MM.1S (cell line): ENCODE data around the gene BMPER.

Experiments
- DNase-seq: peaks from one replicate; pipeline ENCODE4 v3.0.0-alpha.2; 2015
- H2AFZ ChIP-seq: fragments of 300-600 bp; sonication (generic); 2 replicates; pipeline ENCODE4 v1.6.0; 2016; ENCODE audit warnings: antibody characterized with exemption, low read length
- H3F3A ChIP-seq: fragments of 300-600 bp; sonication (generic); 2 replicates; pipeline ENCODE4 v1.6.1; 2016; ENCODE audit warnings: mild to moderate bottlenecking, antibody characterized with exemption, low read length, moderate library complexity, mixed read lengths; ENCODE audit not compliant: insufficient read depth
- H3K27ac ChIP-seq: fragments of 300-600 bp; sonication (generic); 2 replicates; pipeline ENCODE4 v1.5.1; 2016; ENCODE audit warnings: mild to moderate bottlenecking, low read length
- H3K27me3 ChIP-seq: fragments of 300-600 bp; sonication (generic); replicated peaks from 2 replicates; pipeline ENCODE4 v1.6.0; 2016; ENCODE audit warnings: low read length; ENCODE audit not compliant: insufficient read depth
- H3K36me3 ChIP-seq: fragments of 300-600 bp; sonication (generic); replicated peaks from 2 replicates; pipeline ENCODE4 v1.6.1; 2016; ENCODE audit warnings: mild to moderate bottlenecking, low read length, mixed read lengths; ENCODE audit not compliant: insufficient read depth
- H3K4me1 ChIP-seq: fragments of 300-600 bp; sonication (generic); 2 replicates; pipeline ENCODE4 v1.6.1; 2016; ENCODE audit warnings: low read length, mixed read lengths
- H3K4me2 ChIP-seq: fragments of 300-600 bp; sonication (generic); 2 replicates; pipeline ENCODE4 v1.6.0; 2016; ENCODE audit warnings: low read depth, low read length
- H3K4me3 ChIP-seq: fragments of 300-600 bp; sonication (generic); 2 replicates; pipeline ENCODE4 v1.5.1; 2016; ENCODE audit warnings: low read length, mixed read lengths
- H3K79me2 ChIP-seq: fragments of 300-600 bp; sonication (generic); 2 replicates; pipeline ENCODE4 v1.6.1; 2016; ENCODE audit warnings: mixed run types, low read length, mixed read lengths
- H3K9ac ChIP-seq: fragments of 300-600 bp; sonication (generic); 2 replicates; pipeline ENCODE4 v1.6.1; 2016; ENCODE audit warnings: low read length, mixed read lengths
- H3K9me2 ChIP-seq: fragments of 300-600 bp; sonication (generic); replicated peaks from 2 replicates; pipeline ENCODE4 v1.6.1; 2016; ENCODE audit warnings: mild to moderate bottlenecking, low read length, mixed read lengths; ENCODE audit not compliant: insufficient read depth
- H3K9me3 ChIP-seq: fragments of 300-600 bp; sonication (generic); replicated peaks from 2 replicates; pipeline ENCODE4 v1.6.1; 2016; ENCODE audit warnings: mild to moderate bottlenecking, low read length, mixed read lengths; ENCODE audit not compliant: insufficient read depth
- H4K20me1 ChIP-seq: fragments of 300-600 bp; sonication (generic); 2 replicates; pipeline ENCODE4 v1.6.1; 2016; ENCODE audit warnings: mild to moderate bottlenecking, low read length, moderate library complexity, mixed read lengths; ENCODE audit not compliant: insufficient read depth
- EZH2 ChIP-seq: fragments of 300-600 bp; sonication (generic); optimal IDR thresholded peaks from 2 replicates; pipeline ENCODE3; 2017; ENCODE audit warnings: low read depth, mild to moderate bottlenecking, antibody characterized with exemption, low read length, mixed read lengths
- EZH2phosphoT487 ChIP-seq: fragments of 300-600 bp; sonication (generic); IDR thresholded peaks from 2 replicates; pipeline ENCODE4 v1.6.1; 2018; ENCODE audit warnings: antibody characterized with exemption, low read length
- TF ChIP-seq, protein P1 (sequence below): fragments of 300-600 bp; sonication (generic); IDR thresholded peaks from 2 replicates; pipeline ENCODE4 v1.5.1; 2016; ENCODE audit warnings: antibody characterized with exemption, low read length, mixed read lengths

Gene BMPER

GRCh38 chr7:34075523-34076370, 170.4 kb downstream of the BMPER start:
- H3K27ac ChIP-seq, result no peak overlapping the region
- H3K36me3 ChIP-seq, result no peaks in the 10 kb centered on the region
- H3K9me3 ChIP-seq, result no peaks in the 10 kb centered on the region
- no peaks in the 10 kb centered on the region for H3F3A ChIP-seq
- H3K4me2 ChIP-seq, result no peak overlapping the region
- TF ChIP-seq EZH2, result no peak
- TF ChIP-seq, protein P1, sequence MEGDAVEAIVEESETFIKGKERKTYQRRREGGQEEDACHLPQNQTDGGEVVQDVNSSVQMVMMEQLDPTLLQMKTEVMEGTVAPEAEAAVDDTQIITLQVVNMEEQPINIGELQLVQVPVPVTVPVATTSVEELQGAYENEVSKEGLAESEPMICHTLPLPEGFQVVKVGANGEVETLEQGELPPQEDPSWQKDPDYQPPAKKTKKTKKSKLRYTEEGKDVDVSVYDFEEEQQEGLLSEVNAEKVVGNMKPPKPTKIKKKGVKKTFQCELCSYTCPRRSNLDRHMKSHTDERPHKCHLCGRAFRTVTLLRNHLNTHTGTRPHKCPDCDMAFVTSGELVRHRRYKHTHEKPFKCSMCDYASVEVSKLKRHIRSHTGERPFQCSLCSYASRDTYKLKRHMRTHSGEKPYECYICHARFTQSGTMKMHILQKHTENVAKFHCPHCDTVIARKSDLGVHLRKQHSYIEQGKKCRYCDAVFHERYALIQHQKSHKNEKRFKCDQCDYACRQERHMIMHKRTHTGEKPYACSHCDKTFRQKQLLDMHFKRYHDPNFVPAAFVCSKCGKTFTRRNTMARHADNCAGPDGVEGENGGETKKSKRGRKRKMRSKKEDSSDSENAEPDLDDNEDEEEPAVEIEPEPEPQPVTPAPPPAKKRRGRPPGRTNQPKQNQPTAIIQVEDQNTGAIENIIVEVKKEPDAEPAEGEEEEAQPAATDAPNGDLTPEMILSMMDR, result no peak
- no peak for TF ChIP-seq EZH2phosphoT487
- no peak overlapping the region for H2AFZ ChIP-seq
- H3K9ac ChIP-seq, result no peak overlapping the region
- H3K4me3 ChIP-seq, result no peak overlapping the region
- H4K20me1 ChIP-seq, result no peaks in the 10 kb centered on the region
- H3K79me2 ChIP-seq, result no peaks in the 10 kb centered on the region
- DNase-seq, result no peak
- no peaks in the 10 kb centered on the region for H3K4me1 ChIP-seq
- H3K27me3 ChIP-seq, result no peaks in the 10 kb centered on the region
- no peaks in the 10 kb centered on the region for H3K9me2 ChIP-seq

- H3K9ac ChIP-seq, result no peak overlapping the region
- no peak overlapping the region for H2AFZ ChIP-seq
- H3F3A ChIP-seq, result no peaks in the 10 kb centered on the region
- TF ChIP-seq EZH2 (no peak), EZH2phosphoT487 (no peak)
- TF ChIP-seq, protein P1, result no peak
- DNase-seq, result no peak
- H3K4me3 ChIP-seq, result no peak overlapping the region
- H3K79me2 ChIP-seq, result no peaks in the 10 kb centered on the region
- H3K4me2 ChIP-seq, result no peak overlapping the region
- H3K27ac ChIP-seq, result no peak overlapping the region
- no peaks in the 10 kb centered on the region for H3K36me3 ChIP-seq
- H3K9me2 ChIP-seq, result no peaks in the 10 kb centered on the region
- no peaks in the 10 kb centered on the region for H3K27me3 ChIP-seq
- no peaks in the 10 kb centered on the region for H3K9me3 ChIP-seq
- no peaks in the 10 kb centered on the region for H4K20me1 ChIP-seq
- no peaks in the 10 kb centered on the region for H3K4me1 ChIP-seq
Measured at GRCh38 chr7:34077168-34077567, 171.8 kb downstream of the BMPER start.

DNA sequence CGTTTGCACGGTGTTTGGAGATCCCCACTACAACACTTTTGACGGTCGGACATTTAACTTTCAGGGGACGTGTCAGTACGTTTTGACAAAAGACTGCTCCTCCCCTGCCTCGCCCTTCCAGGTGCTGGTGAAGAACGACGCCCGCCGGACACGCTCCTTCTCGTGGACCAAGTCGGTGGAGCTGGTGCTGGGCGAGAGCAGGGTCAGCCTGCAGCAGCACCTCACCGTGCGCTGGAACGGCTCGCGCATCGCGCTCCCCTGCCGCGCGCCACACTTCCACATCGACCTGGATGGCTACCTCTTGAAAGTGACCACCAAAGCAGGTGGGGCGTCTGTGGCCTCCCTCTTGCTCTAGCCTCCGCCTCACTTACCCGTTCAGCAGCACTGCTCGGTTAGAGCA, 173.5 kb downstream of the BMPER start:
- Histone ChIP-seq H3K9me3 (no peaks in the 10 kb centered on the region), H4K20me1 (no peaks in the 10 kb centered on the region), H3K27ac (no peak overlapping the region), H3K4me1 (no peaks in the 10 kb centered on the region), H2AFZ (no peak overlapping the region), H3K79me2 (no peaks in the 10 kb centered on the region), H3K9ac (no peak overlapping the region), H3K36me3 (no peaks in the 10 kb centered on the region), H3K4me3 (no peak overlapping the region), H3K4me2 (no peak overlapping the region), H3K9me2 (no peaks in the 10 kb centered on the region), H3K27me3 (no peaks in the 10 kb centered on the region), H3F3A (no peaks in the 10 kb centered on the region)
- DNase-seq, result no peak
- TF ChIP-seq, protein P1, result no peak
- no peak for TF ChIP-seq EZH2phosphoT487
- no peak for TF ChIP-seq EZH2
